Astrocyte (in vitro differentiated cells and primary cell): Measurements from ENCODE around the gene CELF2. TPM values are rescaled to one million over a fixed set of nuclear protein-coding genes. Genes with fewer than 3 reads are reported as not detected.

Experiments
- DNase-seq: peaks from one replicate; pipeline ENCODE4 v3.0.0-alpha.2; 2010; ENCODE audit warnings: low read depth
- FAIRE-seq: peaks from 2 replicates; lab custom pipeline; 2011; peaks lifted over from hg19 to GRCh38; lab: Jason Lieb, UNC
- H2AFZ ChIP-seq: 2 replicates; pipeline ENCODE4 v1.6.0; 2012; ENCODE audit warnings: low read depth, low read length, inconsistent platforms
- H3K27ac ChIP-seq: 2 replicates; pipeline ENCODE4 v1.5.1; 2011; ENCODE audit warnings: low read depth, low read length, inconsistent platforms
- H3K27me3 ChIP-seq: 2 replicates; pipeline ENCODE4 v1.6.0; 2011; ENCODE audit warnings: low read length, inconsistent platforms; ENCODE audit not compliant: insufficient read depth
- H3K36me3 ChIP-seq: 2 replicates; pipeline ENCODE4 v1.5.1; 2011; ENCODE audit warnings: low read length, inconsistent platforms; ENCODE audit not compliant: insufficient read depth
- H3K4me1 ChIP-seq: 2 replicates; pipeline ENCODE4 v1.5.1; 2011; ENCODE audit warnings: low read length, inconsistent platforms; ENCODE audit not compliant: insufficient read depth
- H3K4me2 ChIP-seq: 2 replicates; pipeline ENCODE4 v1.6.0; 2012; ENCODE audit warnings: low read length, inconsistent platforms
- H3K4me3 ChIP-seq: 2 replicates; pipeline ENCODE4 v1.5.1; 2011; ENCODE audit warnings: low read depth, mild to moderate bottlenecking, low read length, inconsistent platforms; ENCODE audit not compliant: insufficient read depth
- H3K79me2 ChIP-seq: 2 replicates; pipeline ENCODE4 v1.6.0; 2012; ENCODE audit warnings: mild to moderate bottlenecking, low read length, inconsistent platforms; ENCODE audit not compliant: insufficient read depth
- H3K9ac ChIP-seq: 2 replicates; pipeline ENCODE4 v1.6.0; 2012; ENCODE audit warnings: mild to moderate bottlenecking, low read length, inconsistent platforms
- H3K9me3 ChIP-seq: 2 replicates; pipeline ENCODE4 v1.5.1; 2012; ENCODE audit warnings: low read depth, mild to moderate bottlenecking, low read length, inconsistent platforms; ENCODE audit not compliant: insufficient read depth
- H4K20me1 ChIP-seq: 2 replicates; pipeline ENCODE4 v1.6.0; 2012; ENCODE audit warnings: low read length, inconsistent platforms; ENCODE audit not compliant: insufficient read depth
- H3K27ac Mint-ChIP-seq: one replicate; pipeline ENCODE4 v1.8.0; 2021; ENCODE audit warnings: mild to moderate bottlenecking, mixed read lengths; ENCODE audit not compliant: unreplicated experiment
- H3K27me3 Mint-ChIP-seq: one replicate; pipeline ENCODE4 v1.8.0; 2021; ENCODE audit warnings: low read depth, mixed read lengths; ENCODE audit not compliant: unreplicated experiment
- H3K36me3 Mint-ChIP-seq: one replicate; pipeline ENCODE4 v1.8.0; 2021; ENCODE audit warnings: low read depth, mixed read lengths; ENCODE audit not compliant: unreplicated experiment
- H3K4me1 Mint-ChIP-seq: one replicate; pipeline ENCODE4 v1.8.0; 2021; ENCODE audit warnings: low read depth, mixed read lengths; ENCODE audit not compliant: unreplicated experiment
- H3K4me3 Mint-ChIP-seq: one replicate; pipeline ENCODE4 v1.8.0; 2021; ENCODE audit warnings: mild to moderate bottlenecking, moderate library complexity, mixed read lengths; ENCODE audit not compliant: unreplicated experiment
- H3K9me3 Mint-ChIP-seq: one replicate; pipeline ENCODE4 v1.8.0; 2021; ENCODE audit warnings: mild to moderate bottlenecking, mixed read lengths; ENCODE audit not compliant: unreplicated experiment
- CTCF ChIP-seq: IDR thresholded peaks from 2 replicates; pipeline ENCODE4 v1.5.1; 2011; ENCODE audit warnings: low read depth, mild to moderate bottlenecking, inconsistent platforms, low read length, moderate library complexity; ENCODE audit not compliant: insufficient read depth
- EZH2 ChIP-seq: IDR thresholded peaks from 2 replicates; pipeline ENCODE4 v1.6.1; 2012; ENCODE audit warnings: mild to moderate bottlenecking, low read length, inconsistent platforms; ENCODE audit not compliant: insufficient read depth
- total RNA-seq: library from RNA; stranded (reverse); gene quantifications from 2 replicates; pipeline ENCODE4 v1.2.1, GENCODE V29; 2021

CELF2 gene
- total RNA-seq, 1 donor from 2014 or later = 76.1 TPM

DNA sequence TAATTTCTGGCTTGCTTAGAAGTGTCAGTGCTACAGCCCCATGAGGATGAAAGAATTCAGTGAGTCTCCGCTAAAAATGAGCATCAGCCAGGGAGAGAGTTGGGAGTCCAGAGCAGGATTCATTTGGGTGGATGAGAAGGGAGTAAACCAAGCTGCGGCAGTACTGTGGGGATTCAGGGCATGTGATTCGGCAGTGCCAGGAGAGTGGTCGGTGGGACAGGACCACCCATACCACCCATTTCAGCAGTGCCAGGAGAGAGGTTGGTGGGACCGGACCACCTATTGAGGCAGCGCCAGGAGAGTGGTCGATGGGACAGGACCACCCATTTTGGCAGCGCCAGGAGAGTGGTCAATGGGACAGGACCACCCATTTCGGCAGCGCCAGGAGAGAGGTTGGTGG, 144.2 kb downstream of the CELF2 start:
- no peak overlapping the region for H3K4me2 ChIP-seq
- DNase-seq = no peak
- Mint-ChIP-seq H3K27ac (no peak overlapping the region), H3K4me3 (no peak overlapping the region), H3K4me1 (peaks cover 28% of the 10 kb centered on the region), H3K27me3 (no peaks in the 10 kb centered on the region), H3K36me3 (peaks cover 8% of the 10 kb centered on the region), H3K9me3 (peaks cover 6% of the 10 kb centered on the region)
- no peaks in the 10 kb centered on the region for H3K36me3 ChIP-seq
- H3K27me3 ChIP-seq = peaks cover 8% of the 10 kb centered on the region
- no peak overlapping the region for H3K4me3 ChIP-seq
- no peak for FAIRE-seq
- no peaks in the 10 kb centered on the region for H3K9me3 ChIP-seq
- no peaks in the 10 kb centered on the region for H4K20me1 ChIP-seq
- H3K27ac ChIP-seq = no peak overlapping the region
- no peaks in the 10 kb centered on the region for H3K79me2 ChIP-seq
- H2AFZ ChIP-seq = no peak overlapping the region
- TF ChIP-seq CTCF = no peak
- TF ChIP-seq EZH2 = no peak
- no peak overlapping the region for H3K9ac ChIP-seq
- H3K4me1 ChIP-seq = peaks cover 14% of the 10 kb centered on the region

DNA sequence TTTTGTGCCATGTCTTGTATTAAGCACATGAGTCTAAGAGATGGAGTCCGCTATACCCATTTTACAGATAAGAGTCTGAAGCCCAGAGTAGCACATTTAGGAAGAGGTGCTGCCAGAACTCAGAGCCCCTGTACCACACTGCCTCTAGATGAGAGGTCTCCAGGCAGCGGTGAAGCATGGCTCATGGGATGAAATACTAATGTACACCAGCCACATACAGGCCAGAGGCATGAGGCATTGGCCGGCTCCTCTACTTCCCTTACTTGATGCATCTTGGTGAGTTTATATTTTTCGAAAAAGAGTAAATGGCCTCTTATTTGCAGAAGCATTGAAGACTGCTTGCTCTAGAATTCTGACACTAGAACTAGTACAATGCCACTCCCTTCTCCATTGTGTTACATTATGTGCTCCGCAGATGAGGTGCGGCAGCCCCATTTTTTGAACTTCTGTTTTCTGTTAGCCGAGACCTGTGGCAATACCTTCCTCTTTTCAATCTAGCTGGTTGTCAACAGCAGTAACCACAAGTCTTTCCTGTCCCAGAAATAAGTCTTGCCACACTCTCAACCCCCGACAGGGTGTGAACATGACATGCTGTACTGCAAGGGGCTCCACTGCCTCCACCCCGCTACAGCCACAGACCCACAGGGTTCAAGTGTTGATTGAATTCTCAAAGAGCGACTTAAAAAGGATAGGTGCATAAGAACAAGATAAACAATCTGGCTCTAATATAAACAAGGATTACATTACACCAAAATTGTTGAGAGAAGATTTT, 145.3 kb downstream of the CELF2 start:
- Mint-ChIP-seq H3K9me3 (peaks cover 6% of the 10 kb centered on the region), H3K27ac (no peak overlapping the region), H3K4me3 (no peak overlapping the region), H3K27me3 (no peaks in the 10 kb centered on the region), H3K4me1 (peaks cover 23% of the 10 kb centered on the region), H3K36me3 (peaks cover 8% of the 10 kb centered on the region)
- Histone ChIP-seq H3K4me2 (peak overlapping the region; percentile 88), H3K9me3 (no peaks in the 10 kb centered on the region), H3K36me3 (no peaks in the 10 kb centered on the region), H2AFZ (no peak overlapping the region), H3K4me3 (no peak overlapping the region), H3K4me1 (peaks cover 14% of the 10 kb centered on the region), H3K27me3 (peaks cover 9% of the 10 kb centered on the region), H3K27ac (no peak overlapping the region), H4K20me1 (no peaks in the 10 kb centered on the region), H3K79me2 (no peaks in the 10 kb centered on the region), H3K9ac (no peak overlapping the region)
- FAIRE-seq (no peak), DNase-seq (no peak)
- TF ChIP-seq CTCF (no peak), EZH2 (no peak)
